Measurements from ENCODE around the gene PCBP1.

DNA sequence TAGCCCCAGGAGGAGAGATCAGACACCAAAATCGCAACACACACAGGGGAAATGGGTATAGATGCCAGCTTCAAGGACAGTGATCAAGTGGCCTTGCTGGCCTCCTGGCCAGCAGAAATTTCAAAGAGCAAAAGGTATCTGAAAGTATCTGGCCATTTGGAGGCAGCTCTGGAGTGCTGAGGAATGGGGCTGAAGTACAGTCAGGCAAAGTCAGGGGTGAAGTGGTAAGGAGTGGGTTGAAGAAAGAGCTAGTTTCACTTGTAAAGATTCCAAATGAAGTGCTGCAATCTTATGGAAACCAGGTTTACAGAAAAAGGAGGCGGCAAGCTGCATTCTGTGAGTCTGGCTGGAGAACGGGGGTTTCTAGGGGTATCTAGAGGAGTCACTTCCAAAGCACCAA, 19.2 kb upstream of the PCBP1 start:
- no peak for TF ChIP-seq ZNF274 (IDR thresholded peaks at IDR 0.05; ENCODE audit: low read depth, low read length)
- no peak for TF ChIP-seq SUZ12 (IDR thresholded peaks at IDR 0.05; ENCODE audit: extremely low read depth, insufficient read depth, insufficient read length)
- no peak for TF ChIP-seq YY1 (IDR thresholded peaks at IDR 0.05; ENCODE audit: insufficient read depth, insufficient read length)

All from NT2/D1 (cell line).